B cell (primary cell): ENCODE results near the gene C7.

Experiments used
- EZH2 ChIP-seq: IDR thresholded peaks from 2 replicates; pipeline ENCODE4 v1.6.1; 2012; ENCODE audit warnings: borderline replicate concordance, low read depth, mild to moderate bottlenecking, moderate library complexity, low read length; ENCODE audit not compliant: insufficient read depth, poor library complexity, severe bottlenecking
- TF ChIP-seq, protein P1 (sequence below): fragments of 200-600 bp; IDR thresholded peaks from one replicate; pipeline ENCODE4 v1.8.0; 2022; ENCODE audit warnings: antibody characterized with exemption, mild to moderate bottlenecking

DNA sequence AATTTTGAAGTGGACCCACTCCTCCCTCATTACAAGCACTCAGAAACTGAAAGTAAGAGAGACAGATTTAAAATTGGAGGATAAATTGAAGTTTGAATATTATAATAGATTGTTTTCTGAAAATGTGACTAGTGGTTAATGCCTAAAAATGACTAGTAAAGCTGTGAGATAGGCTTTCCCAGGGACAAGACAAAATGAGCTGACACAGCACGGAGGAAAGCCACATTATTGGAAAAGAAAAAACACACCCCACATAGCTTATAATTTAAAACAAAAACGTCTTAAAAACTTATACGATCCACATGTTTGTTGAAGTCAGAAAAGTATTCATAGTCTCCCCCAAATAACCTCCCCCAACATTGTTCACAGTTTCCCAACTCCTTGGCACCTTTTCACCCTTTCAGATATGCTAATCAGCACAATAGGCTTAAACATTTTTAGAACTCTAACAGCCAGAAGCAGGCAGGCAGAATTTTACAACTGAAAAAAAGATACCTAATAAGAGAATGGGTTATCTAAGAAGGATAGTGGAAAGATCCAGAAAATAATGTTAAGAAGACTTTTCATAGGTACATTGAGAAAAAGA is 6.1 kb downstream of the C7 start:
- TF ChIP-seq, protein P1, sequence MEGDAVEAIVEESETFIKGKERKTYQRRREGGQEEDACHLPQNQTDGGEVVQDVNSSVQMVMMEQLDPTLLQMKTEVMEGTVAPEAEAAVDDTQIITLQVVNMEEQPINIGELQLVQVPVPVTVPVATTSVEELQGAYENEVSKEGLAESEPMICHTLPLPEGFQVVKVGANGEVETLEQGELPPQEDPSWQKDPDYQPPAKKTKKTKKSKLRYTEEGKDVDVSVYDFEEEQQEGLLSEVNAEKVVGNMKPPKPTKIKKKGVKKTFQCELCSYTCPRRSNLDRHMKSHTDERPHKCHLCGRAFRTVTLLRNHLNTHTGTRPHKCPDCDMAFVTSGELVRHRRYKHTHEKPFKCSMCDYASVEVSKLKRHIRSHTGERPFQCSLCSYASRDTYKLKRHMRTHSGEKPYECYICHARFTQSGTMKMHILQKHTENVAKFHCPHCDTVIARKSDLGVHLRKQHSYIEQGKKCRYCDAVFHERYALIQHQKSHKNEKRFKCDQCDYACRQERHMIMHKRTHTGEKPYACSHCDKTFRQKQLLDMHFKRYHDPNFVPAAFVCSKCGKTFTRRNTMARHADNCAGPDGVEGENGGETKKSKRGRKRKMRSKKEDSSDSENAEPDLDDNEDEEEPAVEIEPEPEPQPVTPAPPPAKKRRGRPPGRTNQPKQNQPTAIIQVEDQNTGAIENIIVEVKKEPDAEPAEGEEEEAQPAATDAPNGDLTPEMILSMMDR, result no peak
- TF ChIP-seq EZH2, result no peak
